HG02840 (cell line): ENCODE data around the gene CDC37L1.
A peak's percentile ranks its signal among the peaks of the same experiment; 100 is the strongest.

ENCODE experiments used
- ATAC-seq: cut with Tn5 transposase; IDR thresholded peaks from one replicate; pipeline ENCODE4 v1.9.1; 2021; ENCODE audit warnings: mild to moderate bottlenecking, moderate library complexity, moderate number of reproducible peaks; ENCODE audit not compliant: unreplicated experiment, low FRiP score

The CDC37L1 gene

GRCh38 chr9:4709380-4709779, 30.0 kb downstream of the CDC37L1 start:
- ATAC-seq: no peak

- ATAC-seq: no peak
These were observed 34.5 kb downstream of the CDC37L1 start for GRCh38 chr9:4713849-4714248.

- no peak for ATAC-seq
These were observed 35.1 kb downstream of the CDC37L1 start for GRCh38 chr9:4714266-4715016.

DNA sequence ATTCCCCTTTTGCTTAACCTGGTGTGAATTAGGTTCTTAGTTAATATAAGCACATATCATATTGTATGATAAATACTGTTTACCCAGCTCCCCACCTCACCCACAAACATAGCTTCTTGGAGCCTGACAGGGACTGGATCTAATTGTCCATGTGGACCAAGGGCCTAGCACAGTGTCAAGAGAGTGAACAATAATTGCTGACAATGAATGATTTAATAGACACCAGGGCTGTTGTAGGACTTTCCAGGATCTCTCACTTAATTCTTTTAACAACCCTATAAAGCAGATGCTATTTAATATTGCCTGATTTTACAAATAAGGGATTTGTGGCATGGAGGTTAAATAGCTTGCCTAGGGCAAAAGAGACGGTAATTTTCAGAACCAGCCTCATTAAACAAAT, 36.8 kb downstream of the CDC37L1 start:
- no peak for ATAC-seq

- no peak for ATAC-seq
These were observed 38.4 kb downstream of the CDC37L1 start for GRCh38 chr9:4717815-4718214.

GRCh38 chr9:4718911-4719310, 39.5 kb downstream of the CDC37L1 start:
- ATAC-seq: no peak

DNA sequence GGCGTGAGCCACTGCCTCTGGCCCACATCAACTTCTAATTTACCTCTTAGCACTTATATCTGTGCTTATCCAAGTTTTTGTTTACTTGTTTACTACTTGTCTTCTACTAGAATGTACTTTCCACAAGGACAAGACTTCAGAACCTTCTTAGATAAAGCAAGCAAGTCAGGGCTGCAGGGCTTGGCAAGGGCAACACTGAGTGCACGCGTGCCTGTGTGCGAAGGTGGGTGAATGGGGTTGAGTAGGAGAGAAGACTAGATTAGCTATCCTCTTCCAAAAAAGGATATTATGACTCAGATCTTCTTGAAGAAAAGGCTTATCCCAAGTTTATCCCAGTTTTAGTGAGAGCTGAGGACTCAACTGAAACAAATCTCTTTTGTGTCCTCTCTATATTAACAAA, 42.4 kb downstream of the CDC37L1 start:
- no peak for ATAC-seq

GRCh38 chr9:4725706-4726442, 46.5 kb downstream of the CDC37L1 start:
- ATAC-seq: no peak

GRCh38 chr9:4727593-4727992, 48.2 kb downstream of the CDC37L1 start:
- ATAC-seq: no peak

- no peak for ATAC-seq
These were observed 53.5 kb downstream of the CDC37L1 start for GRCh38 chr9:4732890-4733289.

DNA sequence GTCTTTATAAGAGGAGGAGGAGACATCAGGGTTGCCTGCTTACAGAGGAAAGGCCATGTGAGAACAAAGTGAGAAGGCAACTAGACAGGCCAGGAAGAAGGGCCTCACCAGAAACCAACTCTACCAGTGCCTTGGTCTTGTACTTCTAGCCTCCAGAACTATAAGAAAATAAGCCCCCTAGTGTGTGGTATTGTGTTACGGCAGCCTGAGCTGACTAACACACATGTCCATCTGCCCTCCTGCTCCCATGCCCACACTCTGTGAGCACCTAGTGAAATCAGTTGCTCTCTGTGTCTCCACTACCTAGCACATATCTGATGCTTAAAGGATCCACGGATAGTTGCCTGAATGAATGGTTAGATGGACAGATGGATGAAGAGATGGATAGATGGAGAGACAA, 54.8 kb downstream of the CDC37L1 start:
- no peak for ATAC-seq

DNA sequence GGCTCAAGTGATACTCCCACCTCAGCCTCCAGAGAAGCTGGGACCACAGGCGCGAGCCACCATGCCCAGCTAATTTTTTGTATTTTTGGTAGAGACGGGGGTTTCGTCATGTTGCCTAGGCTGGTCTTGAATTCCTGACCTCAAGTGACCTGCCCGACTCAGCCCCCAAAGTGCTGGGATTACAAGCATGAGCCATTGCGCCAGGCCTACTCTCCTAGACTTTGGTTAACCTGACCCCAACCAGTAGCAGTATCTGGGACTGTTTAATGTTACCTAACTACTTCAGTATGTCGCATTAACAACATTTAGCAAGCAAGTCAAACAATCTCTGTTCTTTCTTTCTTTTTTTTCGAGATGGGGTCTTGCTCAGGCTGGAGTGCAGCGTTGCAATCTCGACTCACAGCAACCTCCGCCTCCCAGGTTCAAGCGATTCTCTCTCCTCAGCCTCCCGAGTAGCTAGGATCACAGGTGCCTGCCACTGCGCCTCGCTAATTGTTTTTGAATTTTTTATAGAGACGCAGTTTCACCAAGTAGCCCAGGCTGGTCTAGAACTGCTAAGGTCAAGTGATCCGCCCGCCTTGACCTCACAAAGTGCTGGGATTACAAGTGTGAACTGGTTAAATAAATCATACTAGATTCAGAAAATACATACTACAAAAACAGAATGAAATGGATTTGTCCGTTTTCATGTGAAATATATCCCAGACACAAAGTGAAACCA, 59.7 kb downstream of the CDC37L1 start:
- no peak for ATAC-seq

GRCh38 chr9:4739587-4740387, 60.4 kb downstream of the CDC37L1 start:
- ATAC-seq: no peak

- ATAC-seq: no peak
These were observed 60.9 kb downstream of the CDC37L1 start for GRCh38 chr9:4740388-4740637.

GRCh38 chr9:4740638-4741364, 61.4 kb downstream of the CDC37L1 start, which contains the start of gene AK3:
Gene AK3 (minus strand): TSS chr9:4741202. CDS start chr9:4741087, 115 bp downstream.
- ATAC-seq: peak; percentile 85

DNA sequence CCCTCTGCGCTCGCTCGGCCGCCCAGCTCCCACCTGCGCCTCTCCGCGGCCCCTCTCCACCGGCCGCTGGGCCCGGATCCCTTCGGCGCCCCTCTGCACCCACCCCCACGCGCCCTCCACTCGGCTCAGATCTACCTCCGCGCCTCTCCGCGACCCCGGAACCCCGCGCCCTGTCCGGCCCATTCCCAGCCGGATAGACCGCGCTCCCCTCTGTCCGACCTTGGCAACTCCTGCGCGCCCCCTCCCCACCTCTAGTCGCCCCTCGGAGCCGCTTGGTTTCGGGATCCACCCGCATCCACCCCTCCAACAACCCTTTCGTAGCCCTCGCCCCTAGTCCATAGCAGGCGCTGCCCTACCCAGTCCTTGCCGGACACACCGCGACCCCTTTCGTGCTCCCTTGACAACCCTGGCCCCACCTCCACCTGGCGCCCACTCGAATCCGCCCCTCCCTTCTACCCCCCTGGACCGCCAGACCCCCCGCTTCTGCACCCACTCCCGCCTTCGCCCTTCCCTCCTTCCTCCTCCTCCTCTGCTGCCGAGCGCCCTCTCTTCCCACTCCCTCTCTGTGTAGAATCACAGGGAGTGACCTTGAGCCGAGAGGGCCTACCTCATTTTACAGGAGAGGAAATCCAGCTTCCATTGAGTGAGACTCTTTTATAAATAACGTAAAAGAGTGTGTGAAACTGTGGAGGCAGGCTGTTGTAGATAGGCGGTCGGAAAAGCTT, 62.2 kb downstream of the CDC37L1 start:
- ATAC-seq: peak; percentile 0

GRCh38 chr9:4742246-4742645, 62.9 kb downstream of the CDC37L1 start:
- ATAC-seq: no peak

DNA sequence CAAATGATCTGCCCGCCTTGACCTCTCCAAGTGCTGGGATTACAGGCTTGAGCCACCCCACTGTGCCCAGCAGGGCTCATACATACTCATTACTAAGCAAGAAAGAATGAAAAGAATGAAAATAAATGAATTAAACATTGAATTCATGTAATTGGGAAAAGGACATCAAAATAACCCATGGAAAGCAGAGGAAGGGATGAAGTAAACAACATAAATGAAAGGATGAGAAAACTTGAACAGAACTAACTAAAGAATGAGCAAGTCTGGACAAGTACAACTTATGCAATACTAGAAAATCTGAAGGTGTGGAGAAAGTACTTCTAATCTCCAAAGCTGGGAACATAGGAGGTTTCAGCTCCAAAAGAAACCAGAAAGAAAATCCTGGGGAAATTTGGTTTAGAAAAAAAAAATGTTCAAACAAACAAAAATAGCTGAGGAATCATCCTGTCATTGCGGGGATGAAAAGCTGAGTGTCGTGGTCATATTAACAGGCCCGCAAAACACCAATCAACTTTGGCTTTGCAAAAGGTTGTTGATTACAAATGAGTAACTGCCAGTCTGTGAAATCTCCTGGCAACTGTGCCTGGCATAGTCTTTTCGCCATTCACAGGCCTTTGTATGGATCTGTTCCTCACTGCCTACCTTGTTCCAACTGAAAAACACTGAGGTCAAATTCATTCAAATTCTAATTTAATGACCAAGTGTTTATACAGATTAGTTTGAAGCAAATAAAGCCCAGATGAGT, 63.9 kb downstream of the CDC37L1 start:
- no peak for ATAC-seq
